HG02588 (cell line): ENCODE results near the gene ANO2.

ENCODE experiments used
- ATAC-seq: cut with Tn5 transposase; IDR thresholded peaks from one replicate; pipeline ENCODE4 v1.9.1; 2021; ENCODE audit warnings: mild to moderate bottlenecking, moderate library complexity; ENCODE audit not compliant: unreplicated experiment

ANO2 gene

DNA sequence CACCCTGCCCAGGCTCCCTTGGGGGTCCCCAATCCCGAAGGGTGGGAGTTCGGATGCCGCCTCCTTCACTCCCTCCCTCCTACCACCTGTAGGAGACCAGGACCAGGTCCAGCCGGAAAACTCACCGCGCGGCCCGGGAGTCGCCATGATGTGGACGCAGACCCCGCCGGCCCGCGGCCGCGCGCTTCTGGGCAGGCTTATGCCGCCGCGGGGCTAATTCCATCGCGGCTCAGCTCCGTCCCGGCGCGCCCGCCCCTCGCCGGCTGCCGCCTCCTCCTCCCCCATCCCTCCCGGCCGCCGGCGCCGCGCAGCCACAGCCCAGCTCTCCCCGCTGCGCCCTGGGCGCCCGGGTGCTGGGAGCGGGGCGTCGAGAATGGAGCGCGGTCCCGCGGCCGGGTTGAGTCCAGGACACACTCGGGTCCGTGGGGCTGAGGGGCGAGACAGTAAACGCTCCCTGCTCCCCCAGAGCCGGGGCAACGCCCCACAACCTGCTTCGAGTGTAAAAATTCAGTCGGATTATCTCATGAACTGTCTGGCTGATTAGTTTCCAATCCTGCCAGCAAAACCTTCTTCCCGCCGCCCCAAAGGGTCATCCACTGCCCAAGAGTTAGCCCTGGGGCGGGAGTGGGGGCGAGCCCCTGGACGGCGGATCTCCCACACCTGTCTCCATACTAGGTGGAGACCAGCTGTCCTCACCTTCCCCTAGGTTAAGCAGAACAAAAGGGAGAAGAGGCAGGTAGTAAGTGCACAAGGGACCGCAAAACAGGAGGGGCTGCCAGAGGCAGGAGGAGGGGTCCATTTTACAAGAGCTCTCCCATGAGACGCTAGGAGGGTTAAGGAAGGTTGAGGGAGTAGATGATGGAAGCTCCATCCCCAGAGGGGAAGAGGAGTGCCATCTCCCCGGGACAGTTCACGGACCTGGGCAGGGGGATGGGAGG, at the start of gene ANO2:
TSS of gene ANO2 (minus strand) at position 189 of the 938 bp plus-strand sequence. CDS start at position 147, 42 bp downstream.
- ATAC-seq: no peak

DNA sequence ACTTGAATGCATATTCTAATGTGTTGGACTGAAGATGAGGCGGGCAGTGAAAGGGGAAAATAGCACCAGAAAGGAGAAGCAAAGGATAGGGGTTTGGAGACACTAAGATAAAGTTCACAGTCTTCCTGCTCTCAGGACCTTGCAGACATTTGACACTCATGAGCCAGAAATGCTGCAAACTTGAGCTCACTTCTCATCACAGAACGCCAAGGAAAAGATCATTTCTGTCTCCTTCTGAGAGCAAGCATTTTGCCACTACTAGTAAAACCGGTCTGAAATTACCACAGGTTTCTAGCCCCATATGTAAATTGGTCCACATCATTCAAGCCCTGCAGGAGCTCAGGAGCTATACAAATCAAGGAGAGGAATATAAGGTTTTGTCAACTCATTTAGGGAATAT, 44.6 kb upstream of the ANO2 start:
- no peak for ATAC-seq

DNA sequence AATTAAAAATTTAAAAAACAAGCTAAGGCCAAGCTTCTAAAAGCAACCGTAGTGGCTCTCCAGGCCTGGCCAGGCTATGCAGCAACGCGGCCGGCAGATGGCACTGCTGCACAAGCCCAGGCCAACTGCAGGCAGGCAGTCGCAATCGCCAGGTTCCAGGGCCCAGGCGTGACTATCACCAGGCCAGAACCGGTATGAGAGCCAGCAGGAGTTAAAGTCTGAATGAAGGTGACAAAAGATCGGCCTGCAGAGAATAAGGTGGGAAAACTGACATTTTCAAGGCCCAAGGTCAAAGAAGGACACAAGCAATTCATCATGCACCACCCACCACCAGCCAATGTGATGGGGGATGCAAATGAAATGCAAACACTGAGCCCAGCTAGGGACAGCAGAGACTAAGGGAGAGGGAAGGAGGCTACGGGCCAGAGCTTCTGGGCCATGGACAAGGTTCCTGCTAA, 43.6 kb upstream of the ANO2 start:
- ATAC-seq: no peak

DNA sequence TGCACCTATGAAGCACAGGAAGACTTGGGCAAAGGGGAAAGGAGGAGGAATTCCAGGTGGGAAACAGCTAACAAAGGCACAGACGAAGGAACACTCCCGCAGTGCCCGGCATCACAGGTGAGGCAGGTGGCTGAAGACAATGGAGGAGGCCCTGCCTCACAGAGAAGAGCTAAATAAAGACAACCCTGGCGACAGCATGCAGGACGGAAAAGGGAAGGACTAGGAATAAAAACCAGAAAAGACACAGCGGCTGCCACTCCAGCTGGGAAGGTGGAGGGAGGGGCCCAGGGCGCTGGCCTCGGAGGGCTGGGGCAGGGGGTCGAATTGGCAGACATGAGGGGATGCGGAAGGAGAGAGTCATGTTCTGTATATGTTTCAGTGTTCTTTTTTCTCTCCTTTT, 43.0 kb upstream of the ANO2 start:
- no peak for ATAC-seq

DNA sequence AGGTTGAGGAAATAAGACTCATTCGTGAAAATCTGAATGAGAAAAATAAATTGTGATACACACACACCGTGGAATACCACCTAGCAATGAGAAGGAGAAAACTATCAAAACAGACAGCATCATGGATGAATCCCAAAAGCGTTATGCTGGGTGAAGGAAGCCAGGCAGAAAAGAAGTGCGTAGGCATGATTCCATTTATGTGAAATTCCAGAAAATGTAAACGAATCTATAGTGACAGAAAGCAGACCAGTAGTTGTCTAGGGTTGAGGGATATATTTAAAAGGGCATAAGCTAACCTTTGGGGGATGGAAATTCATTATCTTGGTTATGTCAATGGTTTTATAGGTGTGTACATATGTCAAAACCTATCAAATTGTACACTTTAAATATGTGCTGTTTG, 42.5 kb upstream of the ANO2 start:
- ATAC-seq: no peak

DNA sequence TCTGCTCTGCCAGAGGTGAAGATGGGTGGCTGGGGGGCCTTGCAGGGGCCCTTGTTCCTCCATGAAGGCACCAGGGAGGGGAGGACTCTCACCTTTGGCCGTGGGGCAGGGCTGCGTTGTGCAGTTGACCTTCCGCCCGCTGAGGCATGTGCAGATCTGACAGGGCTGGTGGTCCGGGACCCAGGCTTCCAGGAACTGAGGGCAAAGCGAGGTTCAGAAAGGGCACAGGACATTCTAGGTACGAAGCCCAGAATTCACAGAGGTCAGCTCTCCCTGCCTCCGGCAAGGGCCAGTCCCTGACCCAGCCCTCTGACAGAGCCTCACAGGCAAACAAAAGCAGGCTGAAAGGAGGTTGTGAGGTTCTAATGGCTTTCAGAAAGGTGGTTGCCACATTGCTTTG, 40.4 kb upstream of the ANO2 start:
- ATAC-seq: no peak

DNA sequence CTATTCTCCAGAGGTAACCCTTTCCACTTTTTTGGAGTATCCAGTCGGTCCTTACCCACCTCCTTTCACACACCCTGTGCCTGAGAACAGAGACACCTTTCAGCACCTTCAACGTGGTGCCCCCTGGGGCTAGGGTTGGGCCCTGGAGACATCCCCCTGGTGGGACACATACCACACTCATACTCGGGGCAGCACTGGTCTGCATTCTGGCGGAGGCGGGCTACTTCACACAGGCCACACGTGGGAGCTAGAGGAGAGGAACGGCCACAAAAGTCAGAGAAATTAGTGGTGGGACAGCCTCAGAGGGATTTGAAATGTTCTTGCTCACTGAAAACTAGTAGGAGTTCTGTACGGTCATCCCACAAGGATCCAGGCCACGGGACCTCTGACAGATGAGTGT, 39.8 kb upstream of the ANO2 start:
- no peak for ATAC-seq

DNA sequence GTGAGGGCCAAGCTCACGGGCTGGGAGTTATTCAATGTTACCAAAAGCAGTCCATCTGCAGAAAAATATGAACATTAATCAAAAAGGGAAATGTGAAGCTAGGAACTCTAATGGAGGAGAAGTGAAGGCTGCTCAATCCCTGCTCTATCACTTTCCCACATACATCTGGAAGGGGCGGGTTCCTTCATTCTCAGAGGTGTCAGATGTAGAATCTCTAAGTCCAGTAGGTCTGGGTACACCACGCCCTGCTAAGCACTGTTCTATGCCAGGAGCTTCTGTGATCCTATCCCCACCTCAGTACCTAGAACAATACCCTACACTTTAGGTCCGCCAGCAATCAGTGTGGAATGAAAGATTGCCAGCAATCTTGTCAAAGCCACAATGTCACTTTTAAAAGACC, 37.0 kb upstream of the ANO2 start:
- no peak for ATAC-seq

DNA sequence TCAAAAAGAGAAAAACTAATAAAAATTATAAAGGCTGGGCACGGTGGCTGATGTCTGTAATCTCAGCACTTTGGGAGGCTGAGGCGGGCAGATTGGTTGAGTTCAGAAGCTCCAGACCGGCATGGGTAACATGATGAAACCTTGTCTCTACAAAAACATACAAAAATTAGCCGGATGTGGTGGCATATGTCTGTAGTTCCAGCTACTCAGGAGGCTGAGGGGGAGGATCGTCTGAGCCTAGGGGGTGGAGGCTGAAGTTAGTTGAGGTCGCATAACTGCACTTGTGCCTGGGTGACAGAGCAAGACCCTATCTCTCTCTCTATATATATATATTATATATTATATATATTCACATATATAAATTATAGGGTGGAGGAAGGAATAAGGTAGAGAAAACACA, 32.5 kb upstream of the ANO2 start:
- no peak for ATAC-seq

DNA sequence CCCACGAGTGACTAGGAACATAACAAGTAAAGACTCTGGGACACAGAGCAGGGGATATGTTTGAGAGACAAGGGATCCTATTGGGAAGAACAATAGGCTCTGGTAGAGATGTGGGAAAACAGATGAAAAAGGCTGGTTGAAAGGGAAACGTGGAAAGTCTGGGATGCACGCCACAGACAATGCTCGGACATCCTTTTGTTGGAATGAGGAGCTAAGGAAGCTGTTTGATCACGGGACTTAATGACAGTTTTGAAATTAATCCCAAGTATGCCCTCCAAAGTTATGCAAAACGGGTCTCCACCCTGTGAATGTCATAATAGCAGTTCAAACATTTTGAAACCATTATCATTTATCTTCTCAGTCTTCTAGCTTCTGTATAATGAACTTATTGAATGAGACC, 31.7 kb upstream of the ANO2 start:
- no peak for ATAC-seq

DNA sequence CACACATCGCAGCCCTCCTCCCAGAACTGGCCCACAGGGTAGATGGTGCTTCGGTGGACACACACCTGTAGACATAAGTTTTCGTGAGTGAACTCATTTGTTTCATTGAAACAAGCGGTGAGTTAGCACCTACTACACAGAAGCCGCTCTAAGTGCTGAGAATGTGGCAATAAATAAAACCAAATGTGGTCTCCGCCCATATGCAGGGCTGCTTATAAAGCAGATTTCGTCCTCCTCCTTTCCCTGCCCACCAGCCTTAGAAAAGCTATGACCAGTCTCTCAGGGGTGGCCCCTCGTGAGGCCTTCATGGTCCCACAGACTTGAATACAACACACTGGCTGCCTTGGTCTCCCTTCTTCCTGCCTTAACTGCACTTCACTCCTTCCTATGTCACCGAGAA, 31.1 kb upstream of the ANO2 start:
- no peak for ATAC-seq

DNA sequence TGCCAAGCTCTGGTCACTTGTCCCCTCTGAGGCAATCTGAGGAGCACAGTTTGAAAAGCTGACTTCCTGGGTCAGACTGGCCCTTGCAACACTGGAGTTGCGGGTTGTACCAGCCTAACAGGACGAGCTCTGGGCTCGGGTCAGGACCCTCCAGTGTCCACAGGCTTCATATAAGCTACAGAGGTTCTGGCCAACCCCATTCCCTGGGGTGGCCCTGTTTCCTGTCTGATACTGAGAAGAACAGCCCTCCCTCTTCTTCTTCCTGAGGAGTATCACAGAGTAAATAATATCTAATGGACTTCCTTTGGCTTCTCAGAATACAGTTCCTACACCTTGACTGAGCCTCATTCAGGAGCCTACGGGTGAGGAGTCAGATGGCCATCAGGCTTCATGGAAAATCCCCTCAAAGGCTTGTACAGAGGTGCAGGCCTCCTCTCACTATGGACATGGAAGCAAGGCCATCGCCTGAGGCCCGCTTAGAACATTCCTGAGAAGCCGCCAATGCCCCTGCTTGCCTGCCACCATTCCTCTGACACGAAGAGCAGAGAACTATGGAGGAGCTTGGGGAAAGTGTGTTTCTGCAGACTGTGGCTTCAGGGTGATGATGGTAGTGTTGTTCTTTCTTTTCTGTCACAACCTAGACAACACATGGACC, 28.5 kb upstream of the ANO2 start:
- no peak for ATAC-seq

DNA sequence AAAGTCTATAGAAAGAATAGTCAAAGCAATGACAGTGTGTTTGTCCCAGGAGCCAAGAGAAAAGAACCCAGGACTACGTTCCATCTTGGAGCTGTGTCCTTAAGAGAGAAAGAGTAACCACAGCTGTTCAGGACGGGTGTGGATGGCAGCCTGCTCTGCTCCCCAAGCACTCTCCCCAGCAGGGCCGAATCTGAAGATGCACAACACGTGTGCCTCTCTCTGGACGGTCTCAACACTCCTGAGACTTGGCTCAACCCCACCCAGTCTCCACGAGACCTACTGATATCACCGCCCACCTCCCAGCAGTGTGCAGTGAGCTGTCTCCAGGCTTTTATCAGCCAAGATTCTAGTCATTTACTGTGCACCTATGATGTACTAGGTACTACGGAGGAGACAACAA, 27.3 kb upstream of the ANO2 start:
- no peak for ATAC-seq

DNA sequence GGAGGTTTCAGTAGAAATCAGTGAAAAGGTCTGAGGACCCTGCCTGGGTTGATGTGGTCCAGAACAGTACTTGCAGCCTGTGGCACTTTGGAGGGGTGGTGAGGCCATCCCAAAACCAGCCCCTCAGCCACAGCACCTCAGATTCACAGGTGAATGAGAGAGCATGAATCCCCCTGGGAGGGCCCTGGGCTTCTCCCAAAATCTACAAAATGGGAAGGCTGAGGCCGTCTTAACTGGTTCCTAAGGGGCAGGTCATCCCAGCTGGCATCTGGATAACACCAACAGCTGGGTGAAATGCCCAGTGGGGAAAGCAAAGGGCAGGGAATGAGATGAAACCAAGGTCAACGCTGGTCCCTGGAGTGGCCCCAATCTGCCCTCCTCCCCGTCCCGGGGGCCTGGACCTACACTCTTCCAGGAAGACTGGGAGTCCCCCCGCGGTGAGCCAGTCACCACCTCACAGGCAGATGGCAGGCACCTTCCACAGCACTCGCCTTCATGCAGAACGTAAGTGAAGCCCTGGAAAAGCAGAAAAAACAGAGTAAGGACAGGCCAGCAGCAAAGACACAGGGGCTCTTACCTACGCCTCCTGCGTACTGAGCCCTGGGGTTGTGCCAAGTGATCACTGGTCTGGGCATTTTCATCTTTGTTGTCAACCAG, 26.3 kb upstream of the ANO2 start:
- no peak for ATAC-seq

DNA sequence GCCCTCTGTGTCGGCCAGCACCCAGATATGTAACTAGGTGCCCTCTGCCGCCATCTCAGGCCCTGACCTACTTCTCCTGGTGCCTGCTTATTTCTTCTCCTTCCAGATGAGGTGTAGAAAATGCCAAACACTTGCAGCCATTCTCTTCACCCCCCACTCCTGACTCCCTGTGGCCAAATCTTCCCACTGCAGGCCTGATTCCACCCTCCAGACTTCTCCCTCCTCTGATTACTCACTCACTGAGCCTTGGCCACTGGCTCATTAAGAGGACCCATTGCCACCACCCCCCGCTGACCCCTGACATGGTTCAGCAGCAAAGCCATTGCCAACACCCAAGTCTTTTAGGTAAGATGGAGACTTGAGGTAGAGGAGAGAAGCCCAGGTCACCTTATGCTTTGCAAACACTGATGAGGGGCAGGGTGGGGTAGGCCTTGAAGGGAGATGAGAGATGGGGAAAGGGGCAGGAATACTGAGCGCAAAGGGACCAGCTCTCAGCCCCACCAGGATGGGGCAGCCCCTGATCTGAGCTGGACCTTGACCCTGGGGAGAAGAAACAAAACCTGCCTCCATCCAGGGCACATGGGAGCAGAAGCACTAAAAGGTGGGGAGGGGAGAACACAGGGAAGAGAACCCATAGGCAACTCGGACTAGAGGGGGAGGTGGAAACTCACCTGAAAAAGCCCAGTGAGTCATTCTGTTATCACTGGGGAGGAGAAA, 25.1 kb upstream of the ANO2 start:
- no peak for ATAC-seq

DNA sequence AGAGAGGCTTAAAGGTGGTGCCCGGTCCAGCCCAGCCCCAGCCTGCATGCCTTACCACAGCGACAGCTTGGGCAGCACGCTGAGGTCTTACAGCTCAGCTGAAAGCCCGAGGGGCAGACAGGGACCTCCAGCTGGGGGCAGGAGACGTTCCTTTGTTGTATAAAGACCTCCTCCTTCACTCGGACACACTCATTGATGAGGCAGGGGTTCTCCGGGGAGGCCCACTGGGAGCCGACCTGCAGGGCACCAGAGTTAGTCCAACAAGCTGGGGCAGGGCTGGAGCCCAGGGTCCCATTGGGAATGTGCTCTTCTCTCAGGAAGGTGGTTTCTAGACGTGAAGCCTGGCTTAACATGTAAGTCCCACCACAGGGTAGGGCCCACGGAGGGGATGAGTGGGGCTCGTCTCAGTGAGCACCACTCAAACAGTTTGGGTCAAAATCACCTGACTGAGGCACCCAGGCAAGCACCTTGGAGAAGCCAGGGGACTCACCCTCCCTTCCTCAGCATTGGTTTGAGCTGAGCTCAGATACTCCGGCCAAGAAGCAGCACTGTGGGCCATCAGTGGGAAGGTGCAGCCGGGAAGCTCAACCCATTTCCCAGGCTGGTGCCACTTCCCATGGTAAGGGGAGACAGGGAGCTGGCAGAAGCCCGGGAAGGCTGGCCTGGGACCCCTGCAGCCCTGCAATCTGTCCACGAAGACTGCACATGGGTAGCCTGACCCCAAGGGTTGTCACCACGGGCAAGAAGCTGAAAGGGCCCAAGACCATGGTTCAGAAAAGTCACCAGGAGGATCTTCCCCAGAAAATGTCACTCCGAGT, 24.3 kb upstream of the ANO2 start:
- ATAC-seq: no peak

DNA sequence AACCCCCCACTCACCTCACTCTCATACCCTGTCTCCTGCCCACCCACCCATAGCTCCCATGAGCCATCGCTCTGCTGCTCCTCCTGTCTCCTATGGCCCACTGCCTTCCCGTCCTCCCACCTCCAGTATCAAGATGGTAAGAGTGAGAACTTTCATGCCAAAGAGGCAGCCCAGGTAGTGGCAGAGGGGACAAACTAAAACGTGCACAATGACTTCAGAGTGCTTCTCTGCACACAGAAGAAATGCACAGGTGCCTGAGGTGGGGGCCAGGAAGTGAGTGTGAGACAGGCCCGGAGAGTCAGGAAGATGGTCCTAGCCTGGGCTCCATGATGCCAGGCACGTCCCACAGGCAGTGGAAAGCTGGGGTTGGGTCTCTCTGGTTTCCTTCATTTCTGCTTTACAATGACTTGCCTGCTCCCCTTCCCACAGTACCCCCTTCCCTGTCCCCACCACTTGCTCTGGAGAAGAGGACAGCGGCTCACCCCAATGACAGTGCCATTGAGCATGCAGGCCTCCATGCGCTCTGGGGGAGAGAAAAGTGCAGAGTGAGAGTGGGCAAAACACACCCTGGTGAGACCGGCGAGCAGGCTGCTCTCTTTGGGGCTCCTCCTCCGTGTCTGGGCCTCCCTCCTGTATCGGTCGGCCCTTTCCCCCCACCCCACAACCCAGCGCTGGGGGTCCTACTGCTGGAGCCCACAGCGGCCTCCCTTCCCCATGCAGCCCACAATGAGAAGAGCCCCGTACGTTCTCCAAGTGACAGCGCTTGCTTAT, 22.8 kb upstream of the ANO2 start:
- no peak for ATAC-seq

DNA sequence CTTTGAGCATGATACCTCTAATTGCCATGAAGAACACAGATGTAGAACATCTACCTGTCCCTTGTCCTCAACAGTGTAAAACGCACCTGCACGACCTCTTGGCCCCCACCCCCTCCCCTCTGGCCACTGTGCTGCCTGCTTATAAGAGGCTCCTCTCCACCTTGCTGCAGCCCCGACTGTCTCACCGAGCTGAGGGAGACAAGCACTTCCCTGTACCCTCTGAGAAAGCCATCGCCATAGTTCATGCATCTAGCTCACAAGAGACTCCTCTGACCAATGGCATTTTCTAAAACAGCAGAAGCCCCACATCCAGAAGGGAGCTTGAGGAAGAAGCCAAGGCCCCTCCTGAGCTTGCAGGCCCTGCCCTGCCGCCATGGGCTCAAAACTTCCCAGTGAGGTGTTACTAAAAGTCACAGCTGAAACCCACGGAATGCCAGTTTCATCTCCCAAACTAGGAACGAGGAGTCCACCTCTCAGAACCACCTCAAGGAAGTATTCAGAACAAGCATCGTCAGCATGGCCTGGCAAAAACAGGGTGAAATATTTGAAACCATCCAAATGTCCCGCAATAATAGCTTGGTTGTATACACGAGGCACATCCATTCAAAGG, 21.5 kb upstream of the ANO2 start:
- ATAC-seq: no peak

DNA sequence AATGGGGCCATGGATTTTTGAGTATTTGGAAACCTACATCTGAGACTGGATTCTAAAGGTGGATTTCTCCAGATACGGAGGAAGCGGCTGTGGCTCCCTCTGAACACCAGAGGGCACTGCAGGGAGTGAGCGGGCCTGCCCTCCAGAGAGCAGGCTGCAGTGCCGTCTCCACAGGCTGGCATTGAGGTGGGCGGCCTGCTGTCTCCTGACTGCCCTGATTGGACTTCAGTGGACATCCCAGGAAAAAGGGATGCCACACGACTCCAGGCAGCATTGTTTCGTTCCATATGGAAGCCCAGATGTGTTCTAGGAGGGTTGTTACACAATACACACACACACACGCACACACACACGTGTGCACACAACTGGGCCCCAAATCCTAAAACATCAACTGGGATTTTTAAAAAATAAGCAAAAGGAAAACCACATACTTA, 20.9 kb upstream of the ANO2 start:
- ATAC-seq: no peak
